ENCODE data around the gene RPS6KA2. TPM values are rescaled to one million over a fixed set of nuclear protein-coding genes. Genes with fewer than 3 reads are reported as not detected.

RPS6KA2 gene
- total RNA-seq, 2 donors from 2014 or later, result 59.5 to 75.4 TPM

- H3K27ac ChIP-seq, result no peak overlapping the region
- H3K4me3 ChIP-seq, result no peak overlapping the region
- H3K27me3 ChIP-seq (replicated peaks; ENCODE audit: insufficient read depth), result no peaks in the 10 kb centered on the region
- no peak for TF ChIP-seq CTCF (IDR thresholded peaks at IDR 0.05)
- no peaks in the 10 kb centered on the region for H3K4me1 ChIP-seq (ENCODE audit: control insufficient read depth in 1 of 2, low read depth in 2 of 2)
- no peaks in the 10 kb centered on the region for H3K9me3 ChIP-seq
- no peak for DNase-seq (ENCODE audit: low spot score)
- H3K36me3 ChIP-seq, result no peaks in the 10 kb centered on the region
- no peak for ATAC-seq (ENCODE audit: insufficient number of reproducible peaks, low FRiP score, low read depth)
Measured at GRCh38 chr6:166659581-166659980, 32.5 kb upstream of the RPS6KA2 start.

GRCh38 chr6:166658792-166659150, 31.7 kb upstream of the RPS6KA2 start:
- no peak for TF ChIP-seq CTCF (IDR thresholded peaks at IDR 0.05)
- ATAC-seq (ENCODE audit: insufficient number of reproducible peaks, low FRiP score, low read depth), result no peak
- no peak for DNase-seq (ENCODE audit: low spot score)

GRCh38 chr6:166658115-166658791, 31.2 kb upstream of the RPS6KA2 start:
- H3K4me1 ChIP-seq (ENCODE audit: control insufficient read depth in 1 of 2, low read depth in 2 of 2), result no peaks in the 10 kb centered on the region

More at GRCh38 chr6:166658792-166659150, 31.7 kb upstream of the RPS6KA2 start:
- Histone ChIP-seq H3K4me1 (ENCODE audit: control insufficient read depth in 1 of 2, low read depth in 2 of 2) (no peaks in the 10 kb centered on the region), H3K27me3 (replicated peaks; ENCODE audit: insufficient read depth) (no peaks in the 10 kb centered on the region), H3K27ac (no peak overlapping the region), H3K36me3 (no peaks in the 10 kb centered on the region), H3K4me3 (no peak overlapping the region), H3K9me3 (no peaks in the 10 kb centered on the region)

GRCh38 chr6:166657531-166657930, 30.5 kb upstream of the RPS6KA2 start:
- no peak for TF ChIP-seq CTCF (IDR thresholded peaks at IDR 0.05)
- no peaks in the 10 kb centered on the region for H3K4me1 ChIP-seq (ENCODE audit: control insufficient read depth in 1 of 2, low read depth in 2 of 2)
- no peak overlapping the region for H3K4me3 ChIP-seq
- no peak overlapping the region for H3K27ac ChIP-seq
- H3K27me3 ChIP-seq (replicated peaks; ENCODE audit: insufficient read depth), result no peaks in the 10 kb centered on the region
- DNase-seq (ENCODE audit: low spot score) (no peak), ATAC-seq (ENCODE audit: insufficient number of reproducible peaks, low FRiP score, low read depth) (no peak)
- H3K36me3 ChIP-seq, result no peaks in the 10 kb centered on the region
- no peaks in the 10 kb centered on the region for H3K9me3 ChIP-seq

More at GRCh38 chr6:166658115-166658791, 31.2 kb upstream of the RPS6KA2 start:
- Histone ChIP-seq H3K27ac (no peak overlapping the region), H3K36me3 (no peaks in the 10 kb centered on the region), H3K9me3 (no peaks in the 10 kb centered on the region), H3K27me3 (replicated peaks; ENCODE audit: insufficient read depth) (no peaks in the 10 kb centered on the region), H3K4me3 (no peak overlapping the region)
- no peak for TF ChIP-seq CTCF (IDR thresholded peaks at IDR 0.05)
- no peak for ATAC-seq (ENCODE audit: insufficient number of reproducible peaks, low FRiP score, low read depth)
- DNase-seq (ENCODE audit: low spot score), result no peak

GRCh38 chr6:166656230-166657151, 29.4 kb upstream of the RPS6KA2 start:
- Histone ChIP-seq H3K36me3 (no peaks in the 10 kb centered on the region), H3K9me3 (no peaks in the 10 kb centered on the region), H3K4me1 (ENCODE audit: control insufficient read depth in 1 of 2, low read depth in 2 of 2) (no peaks in the 10 kb centered on the region), H3K27me3 (replicated peaks; ENCODE audit: insufficient read depth) (no peaks in the 10 kb centered on the region), H3K4me3 (peak overlapping the region; percentile 34), H3K27ac (no peak overlapping the region)
- TF ChIP-seq CTCF (IDR thresholded peaks at IDR 0.05), result no peak
- no peak for ATAC-seq (ENCODE audit: insufficient number of reproducible peaks, low FRiP score, low read depth)
- DNase-seq (ENCODE audit: low spot score), result no peak
